ENCODE results near the gene EXOSC5. TPM values are rescaled to one million over a fixed set of nuclear protein-coding genes. Genes with fewer than 3 reads are reported as not detected.

The EXOSC5 gene
- total and polyA plus RNA-seq, 2 of the 13 experiments (the other 11 are each of a cell fraction or from before 2014, with no cell fraction given): 24.1 to 26.5 TPM

DNA sequence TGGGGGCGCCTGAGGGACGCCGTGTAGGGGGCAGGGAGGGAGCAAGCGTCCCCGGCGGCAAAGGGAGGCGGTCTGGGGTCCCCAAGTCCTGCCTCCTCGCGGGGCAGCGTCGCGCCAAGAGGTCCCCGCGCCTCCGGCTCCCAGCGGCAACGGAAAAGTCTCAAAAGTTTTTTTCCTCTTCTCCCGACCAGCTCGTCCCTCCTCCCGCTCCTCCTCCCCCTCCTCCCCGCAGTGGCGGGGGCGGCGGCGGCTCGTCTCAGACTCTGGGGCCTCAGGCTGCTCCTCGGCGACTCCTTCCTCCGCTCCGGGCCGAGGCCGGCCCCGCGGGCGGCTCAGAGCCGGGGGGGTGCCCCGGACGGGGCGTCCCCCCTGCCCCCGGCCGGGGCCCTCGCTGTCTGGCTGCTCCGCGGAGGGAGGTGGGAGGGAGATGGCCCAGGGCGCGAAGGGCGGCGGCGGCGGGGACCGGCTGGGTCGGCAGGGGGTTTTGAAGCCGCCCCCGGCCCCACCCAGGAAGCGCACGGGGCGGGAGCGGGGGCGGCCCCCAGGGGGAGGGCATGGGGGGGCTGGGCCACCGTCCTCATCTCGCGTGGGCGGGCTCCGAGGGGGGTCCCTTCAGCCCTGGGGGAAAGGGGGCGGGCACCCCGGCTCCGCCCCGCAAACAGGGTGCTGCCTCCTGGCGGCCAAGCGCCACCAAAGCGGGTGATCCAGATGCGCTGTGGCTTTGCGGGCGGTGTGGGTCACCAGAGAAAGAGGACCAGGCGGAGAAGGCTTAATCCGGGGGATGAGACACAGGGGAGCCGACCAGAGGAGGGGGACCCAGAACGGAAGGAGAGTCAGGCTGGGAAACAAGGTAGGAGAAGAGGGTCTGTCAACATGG, 43.5 kb downstream of the EXOSC5 start, which contains the start of gene TGFB1 (continued):
- TF ChIP-seq SOX13 (IDR thresholded peaks at IDR 0.05) (no peak), SOX13 (CRISPR knock-in tag; conservative IDR thresholded peaks at IDR 0.05 in 1 of 2, IDR thresholded peaks at IDR 0.05 in 1 of 2) (peak in 1 of 2 experiments; percentile 29; a peak in 1 of 4 replicates), ELF3 (CRISPR knock-in tag; IDR thresholded peaks at IDR 0.05) (peak; percentile 13; the same call in 1 of the 2 replicates), KDM5A (IDR thresholded peaks at IDR 0.05; ENCODE audit: borderline replicate concordance, low read length) (peak; percentile 45; the same call in 1 of the 2 replicates), REPIN1 (CRISPR knock-in tag; IDR thresholded peaks at IDR 0.05; ENCODE audit: borderline replicate concordance, low read depth) (peak; percentile 42; the same call in 1 of the 2 replicates), ZNF7 (CRISPR knock-in tag; IDR thresholded peaks at IDR 0.05) (no peak), ZMAT3 (CRISPR knock-in tag; conservative IDR thresholded peaks at IDR 0.05) (0 out of 2 replicates have a peak, but pooled peaks have one; percentile 63), ZNF746 (CRISPR knock-in tag; IDR thresholded peaks at IDR 0.05) (peak; percentile 78; the same call in 1 of the 2 replicates), NR2F6 (IDR thresholded peaks at IDR 0.05) (no peak), NR2F6 (CRISPR knock-in tag; IDR thresholded peaks at IDR 0.05) (peak; percentile 50; the same call in 1 of the 2 replicates), TARDBP (CRISPR knock-in tag; IDR thresholded peaks at IDR 0.05) (peak; percentile 54; the same call in 1 of the 2 replicates), IRF2 (CRISPR knock-in tag; IDR thresholded peaks at IDR 0.05) (peak; percentile 45; the same call in 1 of the 2 replicates), GATAD1 (CRISPR knock-in tag; IDR thresholded peaks at IDR 0.05) (peak; percentile 12; the same call in 1 of the 2 replicates), ZNF850 (CRISPR knock-in tag; conservative IDR thresholded peaks at IDR 0.05) (0 out of 2 replicates have a peak, but pooled peaks have one; percentile 45)
- TF ChIP-seq, protein P1, sequence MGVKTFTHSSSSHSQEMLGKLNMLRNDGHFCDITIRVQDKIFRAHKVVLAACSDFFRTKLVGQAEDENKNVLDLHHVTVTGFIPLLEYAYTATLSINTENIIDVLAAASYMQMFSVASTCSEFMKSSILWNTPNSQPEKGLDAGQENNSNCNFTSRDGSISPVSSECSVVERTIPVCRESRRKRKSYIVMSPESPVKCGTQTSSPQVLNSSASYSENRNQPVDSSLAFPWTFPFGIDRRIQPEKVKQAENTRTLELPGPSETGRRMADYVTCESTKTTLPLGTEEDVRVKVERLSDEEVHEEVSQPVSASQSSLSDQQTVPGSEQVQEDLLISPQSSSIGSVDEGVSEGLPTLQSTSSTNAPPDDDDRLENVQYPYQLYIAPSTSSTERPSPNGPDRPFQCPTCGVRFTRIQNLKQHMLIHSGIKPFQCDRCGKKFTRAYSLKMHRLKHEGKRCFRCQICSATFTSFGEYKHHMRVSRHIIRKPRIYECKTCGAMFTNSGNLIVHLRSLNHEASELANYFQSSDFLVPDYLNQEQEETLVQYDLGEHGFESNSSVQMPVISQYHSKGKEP (CRISPR knock-in tag; IDR thresholded peaks at IDR 0.05): no peak
- TF ChIP-seq, protein P2, sequence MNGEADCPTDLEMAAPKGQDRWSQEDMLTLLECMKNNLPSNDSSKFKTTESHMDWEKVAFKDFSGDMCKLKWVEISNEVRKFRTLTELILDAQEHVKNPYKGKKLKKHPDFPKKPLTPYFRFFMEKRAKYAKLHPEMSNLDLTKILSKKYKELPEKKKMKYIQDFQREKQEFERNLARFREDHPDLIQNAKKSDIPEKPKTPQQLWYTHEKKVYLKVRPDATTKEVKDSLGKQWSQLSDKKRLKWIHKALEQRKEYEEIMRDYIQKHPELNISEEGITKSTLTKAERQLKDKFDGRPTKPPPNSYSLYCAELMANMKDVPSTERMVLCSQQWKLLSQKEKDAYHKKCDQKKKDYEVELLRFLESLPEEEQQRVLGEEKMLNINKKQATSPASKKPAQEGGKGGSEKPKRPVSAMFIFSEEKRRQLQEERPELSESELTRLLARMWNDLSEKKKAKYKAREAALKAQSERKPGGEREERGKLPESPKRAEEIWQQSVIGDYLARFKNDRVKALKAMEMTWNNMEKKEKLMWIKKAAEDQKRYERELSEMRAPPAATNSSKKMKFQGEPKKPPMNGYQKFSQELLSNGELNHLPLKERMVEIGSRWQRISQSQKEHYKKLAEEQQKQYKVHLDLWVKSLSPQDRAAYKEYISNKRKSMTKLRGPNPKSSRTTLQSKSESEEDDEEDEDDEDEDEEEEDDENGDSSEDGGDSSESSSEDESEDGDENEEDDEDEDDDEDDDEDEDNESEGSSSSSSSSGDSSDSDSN (CRISPR knock-in tag; IDR thresholded peaks at IDR 0.05): 0 out of 2 replicates have a peak, but pooled peaks have one; percentile 18
- TF ChIP-seq, protein P3, sequence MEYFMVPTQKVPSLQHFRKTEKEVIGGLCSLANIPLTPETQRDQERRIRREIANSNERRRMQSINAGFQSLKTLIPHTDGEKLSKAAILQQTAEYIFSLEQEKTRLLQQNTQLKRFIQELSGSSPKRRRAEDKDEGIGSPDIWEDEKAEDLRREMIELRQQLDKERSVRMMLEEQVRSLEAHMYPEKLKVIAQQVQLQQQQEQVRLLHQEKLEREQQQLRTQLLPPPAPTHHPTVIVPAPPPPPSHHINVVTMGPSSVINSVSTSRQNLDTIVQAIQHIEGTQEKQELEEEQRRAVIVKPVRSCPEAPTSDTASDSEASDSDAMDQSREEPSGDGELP (IDR thresholded peaks at IDR 0.05; ENCODE audit: borderline replicate concordance, low read depth): peak; percentile 39; the same call in 1 of the 2 replicates
- TF ChIP-seq, protein P4, sequence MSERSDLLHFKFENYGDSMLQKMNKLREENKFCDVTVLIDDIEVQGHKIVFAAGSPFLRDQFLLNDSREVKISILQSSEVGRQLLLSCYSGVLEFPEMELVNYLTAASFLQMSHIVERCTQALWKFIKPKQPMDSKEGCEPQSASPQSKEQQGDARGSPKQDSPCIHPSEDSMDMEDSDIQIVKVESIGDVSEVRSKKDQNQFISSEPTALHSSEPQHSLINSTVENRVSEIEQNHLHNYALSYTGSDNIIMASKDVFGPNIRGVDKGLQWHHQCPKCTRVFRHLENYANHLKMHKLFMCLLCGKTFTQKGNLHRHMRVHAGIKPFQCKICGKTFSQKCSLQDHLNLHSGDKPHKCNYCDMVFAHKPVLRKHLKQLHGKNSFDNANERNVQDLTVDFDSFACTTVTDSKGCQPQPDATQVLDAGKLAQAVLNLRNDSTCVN (CRISPR knock-in tag; IDR thresholded peaks at IDR 0.05; ENCODE audit: borderline replicate concordance): 0 out of 2 replicates have a peak, but pooled peaks have one; percentile 39
- TF ChIP-seq, protein P5, sequence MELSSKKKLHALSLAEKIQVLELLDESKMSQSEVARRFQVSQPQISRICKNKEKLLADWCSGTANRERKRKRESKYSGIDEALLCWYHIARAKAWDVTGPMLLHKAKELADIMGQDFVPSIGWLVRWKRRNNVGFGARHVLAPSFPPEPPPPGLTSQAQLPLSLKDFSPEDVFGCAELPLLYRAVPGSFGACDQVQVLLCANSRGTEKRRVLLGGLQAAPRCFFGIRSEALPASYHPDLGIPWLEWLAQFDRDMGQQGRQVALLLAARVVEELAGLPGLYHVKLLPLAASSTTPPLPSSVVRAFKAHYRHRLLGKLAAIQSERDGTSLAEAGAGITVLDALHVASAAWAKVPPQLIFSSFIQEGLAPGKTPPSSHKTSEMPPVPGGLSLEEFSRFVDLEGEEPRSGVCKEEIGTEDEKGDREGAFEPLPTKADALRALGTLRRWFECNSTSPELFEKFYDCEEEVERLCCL (CRISPR knock-in tag; IDR thresholded peaks at IDR 0.05; ENCODE audit: borderline replicate concordance): no peak
- TF ChIP-seq, protein P6, sequence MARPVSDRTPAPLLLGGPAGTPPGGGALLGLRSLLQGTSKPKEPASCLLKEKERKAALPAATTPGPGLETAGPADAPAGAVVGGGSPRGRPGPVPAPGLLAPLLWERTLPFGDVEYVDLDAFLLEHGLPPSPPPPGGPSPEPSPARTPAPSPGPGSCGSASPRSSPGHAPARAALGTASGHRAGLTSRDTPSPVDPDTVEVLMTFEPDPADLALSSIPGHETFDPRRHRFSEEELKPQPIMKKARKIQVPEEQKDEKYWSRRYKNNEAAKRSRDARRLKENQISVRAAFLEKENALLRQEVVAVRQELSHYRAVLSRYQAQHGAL (CRISPR knock-in tag; IDR thresholded peaks at IDR 0.05; ENCODE audit: not compliant biosample characterization): no peak
